Neural crest cell (in vitro differentiated cells): ENCODE data around the gene NPHS2. TPM values are rescaled to one million over a fixed set of nuclear protein-coding genes. Genes with fewer than 3 reads are reported as not detected.

Source experiments
- DNase-seq: peaks from one replicate; pipeline ENCODE4 v3.0.0; 2021; ENCODE audit warnings: low read depth, mixed read lengths, low spot score
- H3K27ac Mint-ChIP-seq: one replicate; pipeline ENCODE4 v1.8.0; 2021; ENCODE audit warnings: mild to moderate bottlenecking, mixed read lengths; ENCODE audit not compliant: unreplicated experiment
- H3K27me3 Mint-ChIP-seq: 2 replicates; pipeline ENCODE4 v1.8.0; 2021; ENCODE audit warnings: low read depth, mild to moderate bottlenecking, mixed read lengths
- H3K36me3 Mint-ChIP-seq: 2 replicates; pipeline ENCODE4 v1.8.0; 2021; ENCODE audit warnings: low read depth, mild to moderate bottlenecking, mixed read lengths
- H3K4me1 Mint-ChIP-seq: 2 replicates; pipeline ENCODE4 v1.8.0; 2021; ENCODE audit warnings: mixed read lengths
- H3K4me3 Mint-ChIP-seq: one replicate; pipeline ENCODE4 v1.8.0; 2021; ENCODE audit warnings: mild to moderate bottlenecking, mixed read lengths
- H3K9me3 Mint-ChIP-seq: 2 replicates; pipeline ENCODE4 v1.8.0; 2021; ENCODE audit warnings: mixed read lengths
- total RNA-seq: library from RNA; stranded (reverse); gene quantifications from 2 replicates; pipeline ENCODE4 v1.2.1, GENCODE V29; 2021
- TF ChIP-seq, protein P1 (sequence below): fragments of 200-600 bp; sonication (generic); conservative IDR thresholded peaks from 2 replicates; pipeline ENCODE4 v1.5.0; 2021; ENCODE audit warnings: antibody characterized with exemption, mild to moderate bottlenecking

NPHS2 gene
- total RNA-seq, 1 donor from 2014 or later = not detected

DNA sequence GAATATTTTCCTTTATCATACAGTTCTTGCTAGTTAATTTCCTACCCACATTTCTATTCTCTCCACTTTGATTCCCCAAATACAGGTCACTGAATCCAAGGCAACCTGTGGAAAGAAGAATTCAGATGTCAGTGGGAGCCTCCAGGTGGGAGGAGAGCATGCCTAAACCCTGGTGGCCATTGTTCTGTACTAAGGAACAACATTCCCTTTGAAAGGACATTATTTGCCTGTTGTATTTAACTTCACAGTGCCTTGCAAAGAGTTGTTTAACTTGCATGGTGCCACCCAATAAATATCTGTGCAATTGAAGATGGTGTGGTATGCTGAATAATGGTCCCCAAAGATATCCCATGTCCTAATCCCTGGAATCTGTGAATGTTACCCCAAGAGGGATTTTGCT, 21.3 kb downstream of the NPHS2 start:
- Mint-ChIP-seq H3K4me3 (no peak overlapping the region), H3K27ac (no peak overlapping the region)

DNA sequence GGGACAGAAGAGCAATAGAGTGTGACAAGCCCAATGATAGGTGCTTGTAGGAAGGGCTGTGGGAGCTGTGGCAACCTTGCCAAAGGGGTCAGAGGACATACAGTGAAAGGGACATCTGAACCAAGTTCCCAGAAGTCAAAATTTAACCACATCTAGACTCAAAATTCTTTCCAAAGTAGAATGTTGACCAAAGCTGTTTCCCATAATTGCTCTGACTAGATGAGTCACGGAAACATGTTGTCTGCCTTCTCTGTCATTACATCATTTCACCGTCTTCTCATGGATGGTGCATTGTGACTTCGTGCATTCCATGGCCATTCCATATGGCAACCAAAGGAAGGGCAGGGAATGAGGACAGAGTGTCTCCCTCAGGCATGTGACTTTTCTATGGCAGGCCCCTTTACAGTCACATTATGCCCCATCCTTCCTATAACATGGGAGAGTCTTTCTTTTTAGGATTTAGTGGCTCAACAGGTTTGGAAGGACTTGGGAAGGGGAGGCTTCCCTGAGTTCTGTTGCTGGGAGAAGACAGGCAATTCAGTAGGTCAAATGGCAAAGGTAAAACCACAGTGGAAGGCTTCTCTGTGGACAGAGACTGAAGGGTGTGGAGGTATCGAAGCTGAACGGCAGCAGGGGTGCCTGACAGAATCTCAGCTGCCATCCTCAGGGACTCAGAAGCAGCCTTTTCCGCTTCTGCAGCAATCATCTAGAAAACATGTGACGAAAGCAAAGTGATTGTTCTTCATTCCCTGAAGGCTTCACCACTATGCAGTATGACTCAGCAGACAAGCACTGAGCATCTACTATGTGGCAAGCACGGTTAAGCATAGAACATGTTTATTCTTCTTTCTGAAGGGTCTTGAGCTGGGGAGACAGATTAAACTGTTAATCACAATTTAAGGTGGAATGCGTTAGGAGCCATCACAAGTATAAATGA, 24.7 kb downstream of the NPHS2 start:
- H3K9me3 Mint-ChIP-seq = no peaks in the 10 kb centered on the region
- H3K4me1 Mint-ChIP-seq = no peaks in the 10 kb centered on the region
- H3K4me3 Mint-ChIP-seq = no peak overlapping the region
- DNase-seq = no peak
- no peaks in the 10 kb centered on the region for H3K36me3 Mint-ChIP-seq
- TF ChIP-seq, protein P1, sequence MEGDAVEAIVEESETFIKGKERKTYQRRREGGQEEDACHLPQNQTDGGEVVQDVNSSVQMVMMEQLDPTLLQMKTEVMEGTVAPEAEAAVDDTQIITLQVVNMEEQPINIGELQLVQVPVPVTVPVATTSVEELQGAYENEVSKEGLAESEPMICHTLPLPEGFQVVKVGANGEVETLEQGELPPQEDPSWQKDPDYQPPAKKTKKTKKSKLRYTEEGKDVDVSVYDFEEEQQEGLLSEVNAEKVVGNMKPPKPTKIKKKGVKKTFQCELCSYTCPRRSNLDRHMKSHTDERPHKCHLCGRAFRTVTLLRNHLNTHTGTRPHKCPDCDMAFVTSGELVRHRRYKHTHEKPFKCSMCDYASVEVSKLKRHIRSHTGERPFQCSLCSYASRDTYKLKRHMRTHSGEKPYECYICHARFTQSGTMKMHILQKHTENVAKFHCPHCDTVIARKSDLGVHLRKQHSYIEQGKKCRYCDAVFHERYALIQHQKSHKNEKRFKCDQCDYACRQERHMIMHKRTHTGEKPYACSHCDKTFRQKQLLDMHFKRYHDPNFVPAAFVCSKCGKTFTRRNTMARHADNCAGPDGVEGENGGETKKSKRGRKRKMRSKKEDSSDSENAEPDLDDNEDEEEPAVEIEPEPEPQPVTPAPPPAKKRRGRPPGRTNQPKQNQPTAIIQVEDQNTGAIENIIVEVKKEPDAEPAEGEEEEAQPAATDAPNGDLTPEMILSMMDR = no peak
- no peak overlapping the region for H3K27ac Mint-ChIP-seq
- H3K27me3 Mint-ChIP-seq = peaks cover 2% of the 10 kb centered on the region

More for the DNA sequence above, 21.3 kb downstream of the NPHS2 start:
- H3K4me1 Mint-ChIP-seq = no peaks in the 10 kb centered on the region
- DNase-seq = no peak
- TF ChIP-seq, protein P1 = no peak
- no peaks in the 10 kb centered on the region for H3K36me3 Mint-ChIP-seq
- H3K9me3 Mint-ChIP-seq = no peaks in the 10 kb centered on the region
- H3K27me3 Mint-ChIP-seq = peaks cover 4% of the 10 kb centered on the region

DNA sequence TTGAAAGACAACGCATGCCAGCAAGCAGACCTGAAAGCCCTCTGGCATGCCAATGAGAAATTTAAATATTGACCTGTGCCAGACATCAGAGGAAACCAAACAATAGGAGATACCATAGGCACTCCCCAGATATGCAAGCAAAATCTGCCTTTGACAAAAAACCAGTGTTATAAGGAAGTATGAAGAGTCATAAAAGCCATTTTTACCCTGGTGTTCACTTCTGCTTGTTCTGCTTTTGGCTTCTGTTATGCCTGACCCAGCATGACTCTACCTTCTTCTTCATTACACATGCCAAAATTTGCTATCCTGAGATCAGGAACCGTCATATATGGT, 26.4 kb downstream of the NPHS2 start:
- TF ChIP-seq, protein P1 = no peak
- no peaks in the 10 kb centered on the region for H3K27me3 Mint-ChIP-seq
- H3K4me3 Mint-ChIP-seq = no peak overlapping the region
- no peaks in the 10 kb centered on the region for H3K9me3 Mint-ChIP-seq
- H3K36me3 Mint-ChIP-seq = no peaks in the 10 kb centered on the region
- no peak overlapping the region for H3K27ac Mint-ChIP-seq
- H3K4me1 Mint-ChIP-seq = no peaks in the 10 kb centered on the region
- DNase-seq = no peak

DNA sequence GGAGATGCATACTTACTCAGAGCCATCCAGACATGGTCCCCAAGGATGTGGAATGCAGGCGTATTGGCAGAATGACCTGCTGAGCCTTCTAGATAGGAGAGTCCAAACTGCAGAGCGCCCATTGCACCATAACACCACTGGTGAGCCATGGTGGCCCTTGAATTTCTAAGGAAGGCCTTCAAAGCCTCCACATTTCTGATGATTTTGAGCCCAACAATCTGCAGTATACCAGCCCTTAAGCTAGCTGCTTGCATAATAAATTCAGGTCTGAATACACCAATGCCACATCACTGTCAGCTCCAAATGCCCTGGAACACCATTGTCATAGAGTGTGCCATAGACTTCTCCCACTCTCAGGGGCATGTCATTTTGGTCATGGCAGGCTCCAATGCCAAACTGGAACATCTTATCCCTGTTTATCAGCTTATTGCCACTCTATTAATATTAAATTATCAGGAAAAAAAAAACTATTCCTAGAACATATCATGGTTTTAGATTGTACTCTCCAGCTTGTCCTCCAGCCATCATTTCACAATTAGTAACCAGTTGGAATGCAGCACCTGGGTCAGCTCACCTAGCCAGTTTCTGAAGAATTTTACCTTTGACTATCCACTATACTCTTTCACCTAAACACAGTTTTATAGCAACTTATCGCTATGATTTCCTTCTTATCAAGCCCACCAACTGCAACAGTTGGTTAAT, 26.9 kb downstream of the NPHS2 start:
- no peaks in the 10 kb centered on the region for H3K9me3 Mint-ChIP-seq
- H3K4me3 Mint-ChIP-seq = no peak overlapping the region
- TF ChIP-seq, protein P1 = no peak
- H3K27ac Mint-ChIP-seq = no peak overlapping the region
- no peaks in the 10 kb centered on the region for H3K4me1 Mint-ChIP-seq
- no peaks in the 10 kb centered on the region for H3K36me3 Mint-ChIP-seq
- no peak for DNase-seq
- no peaks in the 10 kb centered on the region for H3K27me3 Mint-ChIP-seq

DNA sequence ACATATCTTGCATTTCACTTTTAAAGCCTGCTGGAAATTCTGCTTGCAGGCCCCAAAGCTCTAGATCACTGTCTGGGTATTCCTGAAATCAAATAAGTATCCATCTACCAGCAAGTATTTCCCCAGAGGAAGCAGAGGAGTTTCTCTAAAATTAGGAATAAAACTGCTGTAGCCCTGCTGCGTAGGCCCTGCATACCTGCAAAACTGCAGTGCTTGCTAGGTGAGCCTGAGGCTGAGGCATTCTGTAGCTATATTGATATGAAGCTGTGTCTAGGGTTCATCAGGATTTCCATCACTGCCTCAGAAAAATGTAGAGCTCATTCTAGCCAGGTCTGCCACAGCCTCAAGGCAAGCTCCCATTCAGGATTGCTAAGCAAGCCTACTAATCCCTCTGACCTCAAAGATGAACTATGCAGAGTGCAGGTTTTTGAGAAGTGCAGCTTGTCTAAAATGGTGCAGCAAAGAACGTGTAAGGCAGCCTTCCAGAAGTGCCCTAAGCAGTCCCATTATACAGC, 28.7 kb downstream of the NPHS2 start:
- no peak for DNase-seq

More for the DNA sequence above, 28.7 kb downstream of the NPHS2 start:
- no peak overlapping the region for H3K4me3 Mint-ChIP-seq
- TF ChIP-seq, protein P1 = no peak
- H3K27me3 Mint-ChIP-seq = no peaks in the 10 kb centered on the region
- H3K27ac Mint-ChIP-seq = no peak overlapping the region
- H3K4me1 Mint-ChIP-seq = no peaks in the 10 kb centered on the region
- H3K36me3 Mint-ChIP-seq = no peaks in the 10 kb centered on the region
- no peaks in the 10 kb centered on the region for H3K9me3 Mint-ChIP-seq
